Vagina (tissue), 2 donors: ENCODE data around the gene PHTF2. TPM values are rescaled to one million over a fixed set of nuclear protein-coding genes. Genes with fewer than 3 reads are reported as not detected.

Experiments used
- DNase-seq, 2 donors: peaks; one replicate each; pipeline ENCODE4 v3.0.0-alpha.2; 2017; ENCODE audit errors: extremely low spot score in 2 of 2
- H3K27ac ChIP-seq: fragments of 200-600 bp; sonication (generic); one replicate; pipeline ENCODE4 v1.5.1; 2019
- H3K27me3 ChIP-seq: fragments of 200-600 bp; sonication (generic); one replicate; pipeline ENCODE4 v1.5.1; 2019
- H3K36me3 ChIP-seq, 2 donors: fragments of 200-600 bp; sonication (generic); one replicate each; pipeline ENCODE4 v1.5.1; 2017 to 2019
- H3K4me1 ChIP-seq: fragments of 200-600 bp; sonication (generic); one replicate; pipeline ENCODE4 v1.5.1; 2019
- H3K4me3 ChIP-seq, 2 donors: fragments of 200-600 bp; sonication (generic); 1 replicate in 1 of 2; 2 replicates in 1 of 2; pipeline ENCODE4 v1.5.1; 2016 to 2019
- H3K9me3 ChIP-seq: fragments of 200-600 bp; sonication (generic); one replicate; pipeline ENCODE4 v1.5.1; 2019
- POLR2A ChIP-seq, 2 donors: fragments of 450-650 bp; IDR thresholded peaks; one replicate each; pipeline ENCODE4 v1.6.1; 2017; ENCODE audit warnings: antibody characterized with exemption in 2 of 2, mild to moderate bottlenecking in 2 of 2, moderate library complexity in 2 of 2
- POLR2AphosphoS5 ChIP-seq, 2 donors: sonication (generic); formaldehyde crosslinking; IDR thresholded peaks; one replicate each; pipeline ENCODE4 v1.9.0; 2017; ENCODE audit warnings: antibody characterized with exemption in 2 of 2, mild to moderate bottlenecking in 2 of 2, low read depth in 1 of 2; ENCODE audit not compliant: insufficient read depth in 1 of 2
- intact Hi-C: fragments of 100-400 bp; cut with DNase I; formaldehyde crosslinking; loops from one replicate; pipeline ENCODE4 v1.15.1; 2023
- total RNA-seq: library from RNA; depleted of rRNA; stranded (reverse); fragments of >200 nt; gene quantifications from one replicate; pipeline ENCODE4 v1.2.3, GENCODE V29; 2016
- TF ChIP-seq, protein P1 (sequence below), 3 experiments: fragments of 450-650 bp in 2 of 3; fragments of 200-600 bp in 1 of 3; sonication (generic) in 1 of 3; IDR thresholded peaks; one replicate each; pipeline ENCODE4 v1.5.1; 2017 to 2019; ENCODE audit warnings: antibody characterized with exemption in 3 of 3, mild to moderate bottlenecking in 2 of 3, moderate library complexity in 2 of 3

The PHTF2 gene
- total RNA-seq, 1 donor from 2014 or later = 12.0 TPM

DNA sequence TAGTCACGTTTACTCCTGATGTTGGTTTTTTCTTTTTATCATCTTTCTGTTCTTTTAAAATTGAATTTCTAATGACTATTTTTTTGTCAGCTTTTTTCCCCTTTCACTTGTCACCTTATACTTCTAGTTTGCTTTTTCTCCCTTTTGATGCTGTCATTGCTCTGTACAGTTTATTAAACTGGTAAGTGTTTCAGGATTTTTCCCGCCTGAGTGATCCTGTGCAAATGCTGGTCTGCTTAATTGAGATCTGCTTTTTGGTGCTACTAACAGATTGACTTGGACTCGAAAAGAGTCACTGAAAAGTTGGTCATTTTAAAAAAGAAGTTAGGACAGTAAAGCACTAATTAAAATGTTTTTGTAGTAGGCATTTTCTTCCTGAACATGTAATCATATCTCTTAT, 95.2 kb downstream of the PHTF2 start:
- Histone ChIP-seq H3K27me3 (no peaks in the 10 kb centered on the region), H3K9me3 (no peaks in the 10 kb centered on the region), H3K36me3 (no peaks in the 10 kb centered on the region), H3K4me3 (no peak overlapping the region), H3K27ac (no peak overlapping the region), H3K4me1 (no peaks in the 10 kb centered on the region)
- no peak for DNase-seq
- TF ChIP-seq, protein P1, sequence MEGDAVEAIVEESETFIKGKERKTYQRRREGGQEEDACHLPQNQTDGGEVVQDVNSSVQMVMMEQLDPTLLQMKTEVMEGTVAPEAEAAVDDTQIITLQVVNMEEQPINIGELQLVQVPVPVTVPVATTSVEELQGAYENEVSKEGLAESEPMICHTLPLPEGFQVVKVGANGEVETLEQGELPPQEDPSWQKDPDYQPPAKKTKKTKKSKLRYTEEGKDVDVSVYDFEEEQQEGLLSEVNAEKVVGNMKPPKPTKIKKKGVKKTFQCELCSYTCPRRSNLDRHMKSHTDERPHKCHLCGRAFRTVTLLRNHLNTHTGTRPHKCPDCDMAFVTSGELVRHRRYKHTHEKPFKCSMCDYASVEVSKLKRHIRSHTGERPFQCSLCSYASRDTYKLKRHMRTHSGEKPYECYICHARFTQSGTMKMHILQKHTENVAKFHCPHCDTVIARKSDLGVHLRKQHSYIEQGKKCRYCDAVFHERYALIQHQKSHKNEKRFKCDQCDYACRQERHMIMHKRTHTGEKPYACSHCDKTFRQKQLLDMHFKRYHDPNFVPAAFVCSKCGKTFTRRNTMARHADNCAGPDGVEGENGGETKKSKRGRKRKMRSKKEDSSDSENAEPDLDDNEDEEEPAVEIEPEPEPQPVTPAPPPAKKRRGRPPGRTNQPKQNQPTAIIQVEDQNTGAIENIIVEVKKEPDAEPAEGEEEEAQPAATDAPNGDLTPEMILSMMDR (IDR thresholded peaks at IDR 0.05) = no peak
- TF ChIP-seq POLR2A (IDR thresholded peaks at IDR 0.05) = no peak
- TF ChIP-seq POLR2AphosphoS5 (IDR thresholded peaks at IDR 0.05; ENCODE audit: insufficient read depth in 1 of 2, low read depth in 1 of 2) = no peak
- intact Hi-C loops = no loop called here

- intact Hi-C loops = no loop called here
Observed at GRCh38 chr7:77894574-77895091, 96.1 kb downstream of the PHTF2 start.

DNA sequence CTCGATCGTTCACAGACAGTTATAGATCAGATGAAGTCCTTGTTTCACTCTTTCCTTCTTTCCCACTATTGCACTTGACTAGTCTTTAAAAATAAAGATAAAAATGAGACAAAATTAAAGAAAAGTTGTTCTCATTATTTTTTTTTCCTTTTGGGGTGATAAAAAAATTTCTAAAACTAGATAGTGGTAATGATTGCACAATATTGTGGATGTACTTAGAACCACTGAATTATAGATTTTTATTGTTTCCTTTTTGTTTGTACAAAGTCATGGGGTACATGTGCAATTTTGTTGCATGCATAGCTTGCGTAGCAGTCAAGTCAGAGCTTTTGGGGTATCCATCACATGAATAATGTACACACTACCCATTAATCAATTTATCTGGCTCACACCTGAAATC, 97.3 kb downstream of the PHTF2 start:
- TF ChIP-seq, protein P1 (IDR thresholded peaks at IDR 0.05) = no peak
- no peak for TF ChIP-seq POLR2A (IDR thresholded peaks at IDR 0.05)
- no peak for TF ChIP-seq POLR2AphosphoS5 (IDR thresholded peaks at IDR 0.05; ENCODE audit: insufficient read depth in 1 of 2, low read depth in 1 of 2)
- no peaks in the 10 kb centered on the region for H3K9me3 ChIP-seq
- intact Hi-C loops = loop anchor here (2.0 kb wide), 1 partner anchor 65 kb away; no protein-coding TSS in a partner anchor
- H3K4me3 ChIP-seq = no peak overlapping the region
- DNase-seq = no peak
- no peaks in the 10 kb centered on the region for H3K27me3 ChIP-seq
- no peaks in the 10 kb centered on the region for H3K36me3 ChIP-seq
- H3K4me1 ChIP-seq = no peaks in the 10 kb centered on the region
- H3K27ac ChIP-seq = no peak overlapping the region

More at GRCh38 chr7:77894574-77895091, 96.1 kb downstream of the PHTF2 start:
- no peak overlapping the region for H3K4me3 ChIP-seq
- TF ChIP-seq POLR2AphosphoS5 (IDR thresholded peaks at IDR 0.05; ENCODE audit: insufficient read depth in 1 of 2, low read depth in 1 of 2) = no peak
- TF ChIP-seq, protein P1 (IDR thresholded peaks at IDR 0.05) = no peak
- TF ChIP-seq POLR2A (IDR thresholded peaks at IDR 0.05) = no peak
- H3K9me3 ChIP-seq = no peaks in the 10 kb centered on the region
- H3K27ac ChIP-seq = no peak overlapping the region
- no peaks in the 10 kb centered on the region for H3K36me3 ChIP-seq
- H3K27me3 ChIP-seq = no peaks in the 10 kb centered on the region
- no peak for DNase-seq
- H3K4me1 ChIP-seq = no peaks in the 10 kb centered on the region

DNA sequence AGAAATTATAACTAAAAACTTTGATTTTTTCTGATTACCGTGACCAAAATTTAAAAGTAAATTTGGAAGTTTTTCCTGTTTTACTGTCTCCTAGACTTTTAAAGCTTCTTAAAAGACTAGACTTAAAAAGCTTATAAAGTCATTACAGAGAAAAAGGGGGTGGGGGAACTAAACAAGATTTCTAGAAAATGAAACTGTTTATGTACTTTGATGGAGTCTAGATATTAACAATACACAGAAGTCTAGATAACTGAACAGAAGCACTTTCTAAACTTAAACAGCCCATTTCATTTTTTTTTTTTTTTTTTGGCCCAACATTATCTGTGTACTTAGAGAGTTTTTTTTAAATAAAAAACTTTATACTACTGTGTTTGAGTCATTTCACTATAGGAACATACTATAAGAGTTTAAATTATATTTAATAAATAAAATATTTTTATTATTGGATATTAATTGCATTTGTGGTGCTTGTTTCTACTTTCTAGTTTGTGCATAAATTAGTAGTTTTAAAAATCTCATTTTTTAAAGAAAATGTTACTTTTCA, 98.5 kb downstream of the PHTF2 start:
- no peak overlapping the region for H3K4me3 ChIP-seq

GRCh38 chr7:77899516-77899915, 100.9 kb downstream of the PHTF2 start:
- TF ChIP-seq, protein P1 (IDR thresholded peaks at IDR 0.05) = no peak
- TF ChIP-seq POLR2A (IDR thresholded peaks at IDR 0.05) (no peak), POLR2AphosphoS5 (IDR thresholded peaks at IDR 0.05; ENCODE audit: insufficient read depth in 1 of 2, low read depth in 1 of 2) (no peak)
- no peak for DNase-seq

More for the DNA sequence above, 98.5 kb downstream of the PHTF2 start:
- no peaks in the 10 kb centered on the region for H3K27me3 ChIP-seq
- no peaks in the 10 kb centered on the region for H3K36me3 ChIP-seq
- no peak overlapping the region for H3K27ac ChIP-seq
- no peak for DNase-seq
- TF ChIP-seq POLR2A (IDR thresholded peaks at IDR 0.05) (no peak), POLR2AphosphoS5 (IDR thresholded peaks at IDR 0.05; ENCODE audit: insufficient read depth in 1 of 2, low read depth in 1 of 2) (no peak)
- TF ChIP-seq, protein P1 (IDR thresholded peaks at IDR 0.05) = no peak
- intact Hi-C loops = loop anchor here (2.0 kb wide), 1 partner anchor 64 kb away; no protein-coding TSS in a partner anchor
- H3K4me1 ChIP-seq = no peaks in the 10 kb centered on the region
- no peaks in the 10 kb centered on the region for H3K9me3 ChIP-seq

More at GRCh38 chr7:77899516-77899915, 100.9 kb downstream of the PHTF2 start:
- H3K36me3 ChIP-seq = no peaks in the 10 kb centered on the region
- no peaks in the 10 kb centered on the region for H3K4me1 ChIP-seq
- no peaks in the 10 kb centered on the region for H3K27me3 ChIP-seq
- H3K27ac ChIP-seq = no peak overlapping the region
- H3K9me3 ChIP-seq = no peaks in the 10 kb centered on the region
- no peak overlapping the region for H3K4me3 ChIP-seq
- intact Hi-C loops = no loop called here
